Body of pancreas (tissue), 4 donors: ENCODE results near the gene DHX57. TPM values are rescaled to one million over a fixed set of nuclear protein-coding genes. Genes with fewer than 3 reads are reported as not detected.
"Not testable (repeated sequence)": the region's sequence is repeated elsewhere in the genome, so short reads cannot be mapped to it uniquely, and the experiment has no call there.

ENCODE experiments used
- ATAC-seq: fragments of 150-250 bp; one replicate; pipeline ENCODE4 v1.9.1; 2016
- DNase-seq, 4 donors: peaks; one replicate each; pipeline ENCODE4 v3.0.0-alpha.2; 2019
- H3K27ac ChIP-seq, 4 donors: fragments of 200-600 bp; sonication (generic); 1 replicate in 3 of 4; 2 replicates in 1 of 4; pipeline versions ENCODE4 v1.5.1 to v1.6.1; 2016 to 2019; ENCODE audit warnings: mild to moderate bottlenecking in 1 of 4, mixed read lengths in 1 of 4, moderate library complexity in 1 of 4
- H3K27me3 ChIP-seq, 2 donors: fragments of 200-600 bp; sonication (generic); one replicate each; pipeline ENCODE4 v1.6.0; 2016; ENCODE audit warnings: mild to moderate bottlenecking in 1 of 2
- H3K36me3 ChIP-seq, 2 donors: fragments of 200-600 bp; sonication (generic); replicated peaks in 1 of 2; 2 replicates each; pipeline ENCODE4 v1.5.1; 2016; ENCODE audit warnings: low read depth in 2 of 2; ENCODE audit not compliant: insufficient read depth in 1 of 2
- H3K4me1 ChIP-seq: fragments of 200-600 bp; sonication (generic); one replicate; pipeline ENCODE4 v1.6.0; 2016
- H3K4me3 ChIP-seq, 2 donors: fragments of 200-600 bp; sonication (generic); 1 replicate in 1 of 2; 2 replicates in 1 of 2; pipeline ENCODE4 v1.5.1; 2016 to 2019
- H3K9me3 ChIP-seq, 3 donors: fragments of 200-600 bp; sonication (generic); 1 replicate in 2 of 3; 2 replicates in 1 of 3; pipeline ENCODE4 v1.5.1; 2016
- CTCF ChIP-seq, 7 experiments: fragments of 450-650 bp in 4 of 7; fragments of 200-600 bp in 3 of 7; sonication (generic) in 3 of 7; IDR thresholded peaks; one replicate each; pipeline ENCODE4 v1.5.1; 2016 to 2019; ENCODE audit warnings: antibody characterized with exemption in 7 of 7
- POLR2A ChIP-seq, 3 donors: fragments of 450-650 bp; IDR thresholded peaks; one replicate each; pipeline ENCODE4 v1.6.1; 2016; ENCODE audit warnings: antibody characterized with exemption in 3 of 3, mild to moderate bottlenecking in 2 of 3
- WGBS, 2 donors: methylation state at CpG; one replicate each; pipeline ENCODE4 v1.1.5; 2017; 5-methylcytosine and 5-hydroxymethylcytosine counted together
- intact Hi-C: fragments of 100-400 bp; cut with DNase I; formaldehyde crosslinking; loops from one replicate; pipeline ENCODE4 v1.15.1; 2023
- total RNA-seq, 2 donors: library from RNA; depleted of rRNA; stranded (reverse); fragments of >200 nt; gene quantifications; one replicate each; pipeline ENCODE4 v1.1.0, GENCODE V29; 2016

Gene DHX57
- total RNA-seq, 2 donors from 2014 or later, result 4.9 to 6.5 TPM

- H3K27me3 ChIP-seq, result no peaks in the 10 kb centered on the region
- TF ChIP-seq POLR2A (IDR thresholded peaks at IDR 0.05) (no peak), CTCF (IDR thresholded peaks at IDR 0.05) (no peak)
- intact Hi-C loops, result no loop called here
- H3K9me3 ChIP-seq, result no peaks in the 10 kb centered on the region
- WGBS, 2 donors, result 45 to 56% methylated on average over 7 of the region's 7 CpGs
- peak overlapping the region in 1 of 4 donors; percentile 0 for H3K27ac ChIP-seq
- H3K36me3 ChIP-seq, result no peaks in the 10 kb centered on the region
- DNase-seq, result no peak
- no peak for ATAC-seq
- no peak overlapping the region for H3K4me3 ChIP-seq
- no peaks in the 10 kb centered on the region for H3K4me1 ChIP-seq
These were observed 81.3 kb downstream of the DHX57 start for GRCh38 chr2:38794235-38794946.

GRCh38 chr2:38793511-38793910 is 82.2 kb downstream of the DHX57 start:
- ATAC-seq, result no peak
- no peak for TF ChIP-seq POLR2A (IDR thresholded peaks at IDR 0.05)
- no peak for TF ChIP-seq CTCF (IDR thresholded peaks at IDR 0.05)
- Histone ChIP-seq H3K9me3 (no peaks in the 10 kb centered on the region), H3K36me3 (no peaks in the 10 kb centered on the region), H3K27ac (no peak overlapping the region), H3K4me1 (no peaks in the 10 kb centered on the region), H3K4me3 (no peak overlapping the region), H3K27me3 (no peaks in the 10 kb centered on the region)
- WGBS, 2 donors, result 77 to 80% methylated on average over 5 of the region's 5 CpGs
- intact Hi-C loops, result no loop called here
- no peak for DNase-seq

GRCh38 chr2:38792751-38793150 is 83.0 kb downstream of the DHX57 start:
- TF ChIP-seq CTCF (IDR thresholded peaks at IDR 0.05), result no peak
- no peak for TF ChIP-seq POLR2A (IDR thresholded peaks at IDR 0.05)
- Histone ChIP-seq H3K36me3 (no peaks in the 10 kb centered on the region), H3K4me3 (no peak overlapping the region), H3K4me1 (no peaks in the 10 kb centered on the region), H3K9me3 (no peaks in the 10 kb centered on the region), H3K27ac (no peak overlapping the region), H3K27me3 (no peaks in the 10 kb centered on the region)
- intact Hi-C loops, result no loop called here
- WGBS, 2 donors, result 40 to 46% methylated on average over 2 of the region's 2 CpGs
- ATAC-seq (no peak), DNase-seq (no peak)

- H3K27me3 ChIP-seq, intact Hi-C loops, H3K4me3 ChIP-seq, H3K4me1 ChIP-seq, H3K36me3 ChIP-seq, DNase-seq, H3K27ac ChIP-seq, H3K9me3 ChIP-seq, ATAC-seq: not testable (repeated sequence)
- WGBS, 2 donors, result 86 to 87% methylated on average over 8 of the region's 8 CpGs
These were observed 83.4 kb downstream of the DHX57 start for GRCh38 chr2:38792321-38792720.

GRCh38 chr2:38791744-38792143 is 84.0 kb downstream of the DHX57 start:
- H3K36me3 ChIP-seq, result no peaks in the 10 kb centered on the region
- H3K27ac ChIP-seq, result no peak overlapping the region
- WGBS, 2 donors, result 88 to 100% methylated on average over 1 of the region's 1 CpG
- no peaks in the 10 kb centered on the region for H3K27me3 ChIP-seq
- H3K4me1 ChIP-seq, result no peaks in the 10 kb centered on the region
- TF ChIP-seq CTCF (IDR thresholded peaks at IDR 0.05), result no peak
- TF ChIP-seq POLR2A (IDR thresholded peaks at IDR 0.05), result no peak
- ATAC-seq, result no peak
- intact Hi-C loops, result no loop called here
- no peak overlapping the region for H3K4me3 ChIP-seq
- no peak for DNase-seq
- no peaks in the 10 kb centered on the region for H3K9me3 ChIP-seq
